KMS-11 (cell line): ENCODE results near the gene RNF6.

ENCODE experiments used
- H2AFZ ChIP-seq: fragments of 200-600 bp; sonication (generic); 2 replicates; pipeline ENCODE4 v1.6.1; 2016; ENCODE audit warnings: antibody characterized with exemption, mixed run types, low read depth
- H3K27ac ChIP-seq: fragments of 200-600 bp; sonication (generic); 2 replicates; pipeline ENCODE4 v1.6.1; 2016; ENCODE audit warnings: mild to moderate bottlenecking, mixed run types
- H3K27me3 ChIP-seq: fragments of 200-600 bp; sonication (generic); 2 replicates; pipeline ENCODE4 v1.6.1; 2017; ENCODE audit warnings: mild to moderate bottlenecking, low read depth, mixed run types, moderate library complexity; ENCODE audit not compliant: insufficient read depth
- H3K36me3 ChIP-seq: fragments of 200-600 bp; sonication (generic); 2 replicates; pipeline ENCODE4 v1.6.1; 2017; ENCODE audit warnings: mild to moderate bottlenecking, mixed run types; ENCODE audit not compliant: insufficient read depth
- H3K4me1 ChIP-seq: fragments of 200-600 bp; sonication (generic); 2 replicates; pipeline ENCODE4 v1.6.1; 2016; ENCODE audit warnings: mild to moderate bottlenecking, low read depth, mixed run types; ENCODE audit not compliant: poor library complexity, severe bottlenecking
- H3K4me2 ChIP-seq: fragments of 200-600 bp; sonication (generic); 2 replicates; pipeline ENCODE4 v1.7.0; 2016; ENCODE audit warnings: mild to moderate bottlenecking, mixed run types
- H3K4me3 ChIP-seq: fragments of 200-600 bp; sonication (generic); IDR thresholded peaks from 2 replicates; pipeline ENCODE4 v1.6.1; 2017; ENCODE audit warnings: low read depth, low read length, mixed read lengths; ENCODE audit not compliant: insufficient read depth
- H3K79me2 ChIP-seq: fragments of 200-600 bp; sonication (generic); 2 replicates; pipeline ENCODE4 v1.6.1; 2016; ENCODE audit warnings: low read depth, mixed run types; ENCODE audit not compliant: insufficient read depth
- H3K9ac ChIP-seq: fragments of 200-600 bp; sonication (generic); 2 replicates; pipeline ENCODE4 v1.6.1; 2016; ENCODE audit warnings: mild to moderate bottlenecking, mixed run types
- H4K20me1 ChIP-seq: fragments of 200-600 bp; sonication (generic); 2 replicates; pipeline ENCODE4 v1.6.1; 2016; ENCODE audit warnings: mild to moderate bottlenecking, mixed run types; ENCODE audit not compliant: insufficient read depth
- TF ChIP-seq, protein P1 (sequence below): fragments of 200-600 bp; sonication (generic); conservative IDR thresholded peaks from 2 replicates; pipeline ENCODE4 v1.6.1; 2017; ENCODE audit warnings: low read depth, mild to moderate bottlenecking, antibody characterized with exemption, low read length, moderate library complexity, mixed read lengths

RNF6 gene

DNA sequence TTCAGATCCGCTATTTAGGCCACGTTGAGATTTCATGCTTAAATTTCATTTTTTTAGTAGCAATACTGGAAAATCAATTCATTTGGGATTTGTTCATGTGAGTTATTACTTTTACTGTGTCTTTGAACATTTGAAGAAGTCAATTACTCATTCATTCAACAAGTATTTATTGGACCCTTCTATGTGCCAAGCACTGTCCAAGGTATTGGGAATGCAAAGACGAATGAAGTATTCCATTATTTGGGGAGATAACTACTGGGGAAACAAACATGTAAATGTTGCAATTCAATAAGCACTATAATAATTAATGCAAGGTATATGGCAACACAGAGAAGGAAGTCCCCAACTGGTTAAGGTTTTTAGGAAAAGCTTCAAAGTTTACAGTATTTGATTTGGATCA, 37.5 kb upstream of the RNF6 start:
- H3K4me1 ChIP-seq, result peaks cover 15% of the 10 kb centered on the region
- no peak overlapping the region for H3K4me3 ChIP-seq
- H2AFZ ChIP-seq, result no peak overlapping the region
- H3K36me3 ChIP-seq, result no peaks in the 10 kb centered on the region
- H4K20me1 ChIP-seq, result 0 out of 2 replicates have a peak, but pooled peaks cover 3% of the 10 kb centered on the region
- no peak overlapping the region for H3K27ac ChIP-seq
- no peak overlapping the region for H3K9ac ChIP-seq
- H3K79me2 ChIP-seq, result peaks cover 82% of the 10 kb centered on the region
- no peak overlapping the region for H3K4me2 ChIP-seq
- TF ChIP-seq, protein P1, sequence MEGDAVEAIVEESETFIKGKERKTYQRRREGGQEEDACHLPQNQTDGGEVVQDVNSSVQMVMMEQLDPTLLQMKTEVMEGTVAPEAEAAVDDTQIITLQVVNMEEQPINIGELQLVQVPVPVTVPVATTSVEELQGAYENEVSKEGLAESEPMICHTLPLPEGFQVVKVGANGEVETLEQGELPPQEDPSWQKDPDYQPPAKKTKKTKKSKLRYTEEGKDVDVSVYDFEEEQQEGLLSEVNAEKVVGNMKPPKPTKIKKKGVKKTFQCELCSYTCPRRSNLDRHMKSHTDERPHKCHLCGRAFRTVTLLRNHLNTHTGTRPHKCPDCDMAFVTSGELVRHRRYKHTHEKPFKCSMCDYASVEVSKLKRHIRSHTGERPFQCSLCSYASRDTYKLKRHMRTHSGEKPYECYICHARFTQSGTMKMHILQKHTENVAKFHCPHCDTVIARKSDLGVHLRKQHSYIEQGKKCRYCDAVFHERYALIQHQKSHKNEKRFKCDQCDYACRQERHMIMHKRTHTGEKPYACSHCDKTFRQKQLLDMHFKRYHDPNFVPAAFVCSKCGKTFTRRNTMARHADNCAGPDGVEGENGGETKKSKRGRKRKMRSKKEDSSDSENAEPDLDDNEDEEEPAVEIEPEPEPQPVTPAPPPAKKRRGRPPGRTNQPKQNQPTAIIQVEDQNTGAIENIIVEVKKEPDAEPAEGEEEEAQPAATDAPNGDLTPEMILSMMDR, result no peak
- H3K27me3 ChIP-seq, result no peaks in the 10 kb centered on the region

GRCh38 chr13:26257049-26257448, 34.9 kb upstream of the RNF6 start:
- Histone ChIP-seq H3K9ac (no peak overlapping the region), H3K36me3 (no peaks in the 10 kb centered on the region), H3K4me1 (peaks cover 15% of the 10 kb centered on the region), H4K20me1 (0 out of 2 replicates have a peak, but pooled peaks cover 3% of the 10 kb centered on the region), H3K4me2 (peak overlapping the region; percentile 93; the same call in 1 of the 2 replicates), H3K79me2 (peaks cover 66% of the 10 kb centered on the region), H3K27ac (no peak overlapping the region), H2AFZ (no peak overlapping the region), H3K4me3 (no peak overlapping the region), H3K27me3 (no peaks in the 10 kb centered on the region)
- TF ChIP-seq, protein P1, result no peak

- H3K36me3 ChIP-seq, result no peaks in the 10 kb centered on the region
- no peaks in the 10 kb centered on the region for H3K27me3 ChIP-seq
- H3K4me3 ChIP-seq, result no peak overlapping the region
- peak overlapping the region; percentile 88; the same call in 1 of the 2 replicates for H3K27ac ChIP-seq
- H3K4me2 ChIP-seq, result peak overlapping the region; percentile 93
- TF ChIP-seq, protein P1, result peak; percentile 60
- H2AFZ ChIP-seq, result no peak overlapping the region
- H3K79me2 ChIP-seq, result peaks cover 54% of the 10 kb centered on the region
- 0 out of 2 replicates have a peak, but pooled peaks cover 3% of the 10 kb centered on the region for H4K20me1 ChIP-seq
- H3K9ac ChIP-seq, result peak overlapping the region; percentile 84; the same call in 1 of the 2 replicates
- peaks cover 15% of the 10 kb centered on the region for H3K4me1 ChIP-seq
These were observed 33.7 kb upstream of the RNF6 start for GRCh38 chr13:26255691-26256277.

DNA sequence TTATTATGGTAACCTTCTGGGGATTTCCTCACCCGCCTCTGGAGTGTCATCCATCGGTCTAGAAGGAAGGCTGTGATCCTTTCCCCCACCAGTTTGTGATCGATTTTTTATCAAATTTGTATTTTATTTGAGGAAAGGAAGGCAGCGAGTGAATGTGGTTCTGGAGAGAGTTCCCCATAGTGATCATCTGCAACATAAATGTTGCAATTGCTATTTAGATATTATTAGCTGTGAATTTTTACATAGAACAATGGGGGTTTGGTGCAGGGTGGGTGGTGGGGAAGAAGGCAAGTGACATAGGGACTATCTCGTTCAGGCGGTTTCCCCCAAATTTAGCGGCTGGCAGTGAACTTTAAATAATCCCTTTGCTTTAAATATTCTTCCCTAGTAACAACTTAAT, 33.0 kb upstream of the RNF6 start:
- Histone ChIP-seq H3K79me2 (peaks cover 50% of the 10 kb centered on the region), H3K9ac (peak overlapping the region; percentile 84; the same call in 1 of the 2 replicates), H3K4me2 (peak overlapping the region; percentile 93), H3K27me3 (no peaks in the 10 kb centered on the region), H2AFZ (no peak overlapping the region; the same call in 1 of the 2 replicates), H4K20me1 (0 out of 2 replicates have a peak, but pooled peaks cover 3% of the 10 kb centered on the region), H3K4me1 (peaks cover 15% of the 10 kb centered on the region), H3K4me3 (no peak overlapping the region), H3K27ac (peak overlapping the region; percentile 88; the same call in 1 of the 2 replicates), H3K36me3 (no peaks in the 10 kb centered on the region)
- TF ChIP-seq, protein P1, result no peak
